GM08714 (cell line): Measurements from ENCODE around the gene SLCO6A1.

Experiments
- H3K4me3 ChIP-seq: fragments of 200-500 bp; sonication (Bioruptor generic); 2 replicates; pipeline ENCODE4 v1.5.1; 2014; ENCODE audit warnings: mild to moderate bottlenecking, low read length, inconsistent platforms
- ZNF274 ChIP-seq: IDR thresholded peaks from 2 replicates; pipeline ENCODE4 v1.6.1; 2012; ENCODE audit warnings: mild to moderate bottlenecking, low read depth, low read length

Gene SLCO6A1

DNA sequence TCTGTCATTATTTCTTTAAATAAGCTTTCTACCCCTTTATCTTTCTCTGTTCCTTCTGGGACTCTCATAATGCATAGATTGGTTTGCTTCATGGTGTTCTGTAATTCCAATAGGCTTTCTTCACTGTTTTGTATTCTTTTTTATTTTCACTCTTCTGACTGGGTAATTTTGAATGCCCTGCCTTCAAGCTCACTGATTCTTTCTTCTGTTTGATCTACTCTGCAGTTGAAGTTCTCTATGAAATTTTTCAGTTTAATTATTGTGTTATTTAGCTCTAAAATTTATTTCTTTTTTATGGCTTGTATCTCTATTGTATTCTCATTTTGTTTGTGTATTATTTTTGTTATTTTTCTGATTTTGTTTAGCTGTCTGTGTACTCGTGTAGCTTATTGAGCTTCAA is 113.4 kb downstream of the SLCO6A1 start:
- no peak overlapping the region for H3K4me3 ChIP-seq
- no peak for TF ChIP-seq ZNF274

DNA sequence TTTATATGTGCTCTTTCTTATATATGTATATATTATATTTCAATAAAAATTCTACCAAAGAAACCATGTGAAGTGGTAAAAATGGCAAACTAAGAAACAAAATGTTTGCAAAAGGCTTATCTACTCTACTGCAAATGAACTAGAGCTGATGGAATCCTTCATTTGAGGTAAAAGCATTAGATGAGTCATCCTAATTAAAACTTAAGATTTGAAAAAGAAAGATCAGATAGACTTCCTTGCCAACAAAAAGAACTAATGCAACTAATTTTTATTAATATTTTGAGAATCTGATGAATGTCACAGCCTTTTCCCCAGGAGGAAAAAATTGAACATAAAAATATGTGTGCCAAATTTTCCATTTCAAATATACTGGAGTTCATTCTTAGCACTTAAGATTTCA is 118.6 kb downstream of the SLCO6A1 start:
- H3K4me3 ChIP-seq: no peak overlapping the region
- TF ChIP-seq ZNF274: no peak

DNA sequence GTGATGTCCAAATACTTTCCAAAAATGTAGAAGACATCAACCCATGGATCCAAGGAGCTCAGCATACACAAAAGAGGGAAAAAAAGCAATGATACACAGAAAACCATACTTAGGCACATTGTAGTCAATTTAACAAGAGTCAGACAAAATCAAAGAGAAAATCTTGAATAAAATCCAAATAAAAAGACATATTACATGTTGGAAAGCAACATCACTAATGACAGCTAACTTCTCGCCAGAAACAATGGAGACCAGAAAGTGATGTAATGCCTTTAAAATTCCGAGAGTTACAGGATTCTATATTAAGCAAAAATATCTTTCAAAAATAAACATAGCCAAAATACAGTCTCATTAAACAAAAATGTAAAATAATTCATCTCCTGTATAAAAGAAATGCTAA is 122.9 kb downstream of the SLCO6A1 start:
- TF ChIP-seq ZNF274: no peak

DNA sequence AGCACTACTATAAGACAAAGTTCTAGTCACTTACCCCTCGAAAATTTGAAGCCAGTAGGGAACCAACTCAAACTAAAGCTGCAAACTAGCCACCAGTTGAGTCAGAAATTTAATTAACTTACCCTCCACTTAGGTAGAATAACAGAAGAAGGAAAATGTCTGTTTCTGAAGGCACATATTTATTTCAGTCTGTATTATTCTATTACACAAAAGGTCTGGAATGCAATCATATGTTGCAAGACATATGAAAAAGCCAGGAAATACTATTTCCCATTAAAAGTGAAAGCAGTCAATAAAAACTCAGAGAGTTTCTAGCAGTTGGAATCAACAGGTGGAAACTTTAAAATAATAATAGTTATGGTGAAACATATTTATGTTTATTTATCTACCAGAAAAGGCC is 123.5 kb downstream of the SLCO6A1 start:
- TF ChIP-seq ZNF274: no peak
- H3K4me3 ChIP-seq: no peak overlapping the region

More for the DNA sequence above, 122.9 kb downstream of the SLCO6A1 start:
- no peak overlapping the region for H3K4me3 ChIP-seq

DNA sequence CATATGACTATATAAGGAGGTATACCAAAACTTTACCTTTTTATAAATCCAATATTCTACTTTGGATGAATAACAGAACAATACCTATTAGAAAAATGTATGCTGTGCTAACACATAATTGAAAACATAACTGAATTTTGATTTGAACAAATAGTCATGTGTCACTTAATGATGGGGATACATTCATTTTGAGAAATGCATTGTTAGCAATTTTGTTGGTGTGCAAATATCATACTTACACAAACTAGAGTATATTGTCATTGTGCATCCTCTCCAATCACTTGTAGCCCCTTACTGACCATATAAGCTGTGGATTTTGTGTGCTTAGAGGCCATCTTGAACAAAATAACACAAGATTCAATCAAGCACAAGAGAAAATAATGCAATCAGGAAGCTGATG is 130.4 kb downstream of the SLCO6A1 start:
- H3K4me3 ChIP-seq: no peak overlapping the region
- TF ChIP-seq ZNF274: no peak

DNA sequence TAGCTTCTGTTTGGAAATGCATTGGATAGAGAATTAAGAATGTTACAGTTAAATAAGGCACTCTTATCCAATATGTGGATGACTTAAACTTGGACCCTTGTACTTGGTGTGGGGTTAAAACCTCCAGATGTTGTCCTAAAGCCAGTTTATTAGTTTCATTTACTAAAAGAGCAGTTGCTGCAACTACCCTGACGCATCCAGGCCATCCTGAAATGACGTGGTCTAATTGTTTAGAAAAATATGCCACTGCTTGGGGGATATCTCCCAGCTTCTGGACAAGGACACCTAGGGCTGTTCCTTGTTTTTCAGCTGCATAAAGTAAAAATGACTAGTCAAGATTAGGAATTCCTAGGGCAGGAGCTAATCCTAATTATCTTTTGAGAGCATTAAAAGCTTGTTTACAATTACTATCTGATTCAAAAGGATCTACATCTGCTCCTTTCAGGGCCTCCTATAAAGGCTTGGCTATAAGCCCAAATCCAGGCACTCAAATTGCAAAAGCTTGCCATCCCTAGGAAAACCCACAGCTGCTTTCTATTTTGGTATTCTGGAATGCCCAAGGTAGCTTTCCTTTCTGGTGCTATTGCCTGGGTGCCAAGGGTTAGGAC is 157.0 kb downstream of the SLCO6A1 start:
- TF ChIP-seq ZNF274: no peak
- no peak overlapping the region for H3K4me3 ChIP-seq

DNA sequence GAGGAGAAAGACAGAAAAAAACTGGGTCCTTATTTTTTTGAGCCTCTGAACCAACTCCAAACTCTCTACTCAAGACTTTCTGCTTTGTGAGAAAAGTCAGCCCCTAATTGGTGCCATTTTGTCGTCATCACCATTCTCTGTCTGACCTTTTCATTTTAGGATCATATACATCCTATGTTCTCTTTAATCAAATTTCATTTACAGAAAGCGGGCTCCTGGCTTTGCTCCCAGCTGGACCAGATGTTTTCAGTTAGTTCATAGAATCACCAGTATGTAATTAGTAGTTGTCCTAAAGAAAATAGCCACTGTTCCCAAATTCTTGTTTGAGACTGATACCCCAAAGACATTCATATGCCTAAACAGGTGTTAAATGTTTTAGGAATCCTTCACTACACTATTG is 174.1 kb downstream of the SLCO6A1 start:
- TF ChIP-seq ZNF274: no peak

More for the DNA sequence above, 174.1 kb downstream of the SLCO6A1 start:
- no peak overlapping the region for H3K4me3 ChIP-seq
